ENCODE data around the gene RACK1.

RACK1 gene

GRCh38 chr5:181218795-181219124 lies 24.9 kb downstream of the RACK1 start:
- H3K9me2 ChIP-seq (replicated peaks; ENCODE audit: insufficient read depth, low read length), result no peaks in the 10 kb centered on the region
- H3K27me3 ChIP-seq (ENCODE audit: low read length), result no peaks in the 10 kb centered on the region
- no peaks in the 10 kb centered on the region for H3K79me2 ChIP-seq (ENCODE audit: insufficient read depth, low read length)
- H3K9ac ChIP-seq (ENCODE audit: low read length), result no peak overlapping the region
- no peak overlapping the region for H3K4me2 ChIP-seq (ENCODE audit: low read depth, low read length, poor library complexity, severe bottlenecking)
- no peaks in the 10 kb centered on the region for H4K20me1 ChIP-seq (ENCODE audit: low read depth, low read length)
- no peaks in the 10 kb centered on the region for H3K36me3 ChIP-seq (ENCODE audit: low read length)
- no peak overlapping the region for H2AFZ ChIP-seq (ENCODE audit: low read depth, low read length, severe bottlenecking)
- no peaks in the 10 kb centered on the region for H3K9me3 ChIP-seq (ENCODE audit: insufficient read depth, low read length)
- H3K27ac ChIP-seq (ENCODE audit: low read depth, low read length), result no peak overlapping the region
- H3K4me3 ChIP-seq (ENCODE audit: insufficient read depth, low read length, poor library complexity, severe bottlenecking), result no peak overlapping the region
- peaks cover 43% of the 10 kb centered on the region for H3F3A ChIP-seq (ENCODE audit: insufficient read depth)
- TF ChIP-seq EZH2phosphoT487 (conservative IDR thresholded peaks at IDR 0.05; ENCODE audit: low read length), result no peak
- TF ChIP-seq, protein P1, sequence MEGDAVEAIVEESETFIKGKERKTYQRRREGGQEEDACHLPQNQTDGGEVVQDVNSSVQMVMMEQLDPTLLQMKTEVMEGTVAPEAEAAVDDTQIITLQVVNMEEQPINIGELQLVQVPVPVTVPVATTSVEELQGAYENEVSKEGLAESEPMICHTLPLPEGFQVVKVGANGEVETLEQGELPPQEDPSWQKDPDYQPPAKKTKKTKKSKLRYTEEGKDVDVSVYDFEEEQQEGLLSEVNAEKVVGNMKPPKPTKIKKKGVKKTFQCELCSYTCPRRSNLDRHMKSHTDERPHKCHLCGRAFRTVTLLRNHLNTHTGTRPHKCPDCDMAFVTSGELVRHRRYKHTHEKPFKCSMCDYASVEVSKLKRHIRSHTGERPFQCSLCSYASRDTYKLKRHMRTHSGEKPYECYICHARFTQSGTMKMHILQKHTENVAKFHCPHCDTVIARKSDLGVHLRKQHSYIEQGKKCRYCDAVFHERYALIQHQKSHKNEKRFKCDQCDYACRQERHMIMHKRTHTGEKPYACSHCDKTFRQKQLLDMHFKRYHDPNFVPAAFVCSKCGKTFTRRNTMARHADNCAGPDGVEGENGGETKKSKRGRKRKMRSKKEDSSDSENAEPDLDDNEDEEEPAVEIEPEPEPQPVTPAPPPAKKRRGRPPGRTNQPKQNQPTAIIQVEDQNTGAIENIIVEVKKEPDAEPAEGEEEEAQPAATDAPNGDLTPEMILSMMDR (IDR thresholded peaks at IDR 0.05; ENCODE audit: insufficient read depth, low read length, poor library complexity, severe bottlenecking), result no peak

- peak overlapping the region; percentile 4; the same call in 1 of the 2 replicates for H3K9ac ChIP-seq (ENCODE audit: low read length)
- H3K4me2 ChIP-seq (ENCODE audit: low read depth, low read length, poor library complexity, severe bottlenecking), result peak overlapping the region; percentile 54
- H3K27ac ChIP-seq (ENCODE audit: low read depth, low read length), result peak overlapping the region; percentile 14
- TF ChIP-seq EZH2phosphoT487 (conservative IDR thresholded peaks at IDR 0.05; ENCODE audit: low read length), result no peak
- TF ChIP-seq, protein P1 (IDR thresholded peaks at IDR 0.05; ENCODE audit: insufficient read depth, low read length, poor library complexity, severe bottlenecking), result no peak
- H3K9me2 ChIP-seq (replicated peaks; ENCODE audit: insufficient read depth, low read length), result no peaks in the 10 kb centered on the region
- H3F3A ChIP-seq (ENCODE audit: insufficient read depth), result peaks cover 38% of the 10 kb centered on the region
- H3K4me3 ChIP-seq (ENCODE audit: insufficient read depth, low read length, poor library complexity, severe bottlenecking), result peak overlapping the region; percentile 31
- H3K36me3 ChIP-seq (ENCODE audit: low read length), result no peaks in the 10 kb centered on the region
- no peaks in the 10 kb centered on the region for H4K20me1 ChIP-seq (ENCODE audit: low read depth, low read length)
- no peaks in the 10 kb centered on the region for H3K9me3 ChIP-seq (ENCODE audit: insufficient read depth, low read length)
- H3K27me3 ChIP-seq (ENCODE audit: low read length), result no peaks in the 10 kb centered on the region
- no peak overlapping the region for H2AFZ ChIP-seq (ENCODE audit: low read depth, low read length, severe bottlenecking)
- no peaks in the 10 kb centered on the region for H3K79me2 ChIP-seq (ENCODE audit: insufficient read depth, low read length)
Observed at GRCh38 chr5:181217803-181218062, 26.0 kb downstream of the RACK1 start.

- H3K27me3 ChIP-seq (ENCODE audit: low read length), result no peaks in the 10 kb centered on the region
- no peaks in the 10 kb centered on the region for H3K79me2 ChIP-seq (ENCODE audit: insufficient read depth, low read length)
- H3K4me3 ChIP-seq (ENCODE audit: insufficient read depth, low read length, poor library complexity, severe bottlenecking), result peak overlapping the region; percentile 31
- H3K4me2 ChIP-seq (ENCODE audit: low read depth, low read length, poor library complexity, severe bottlenecking), result peak overlapping the region; percentile 54
- TF ChIP-seq EZH2phosphoT487 (conservative IDR thresholded peaks at IDR 0.05; ENCODE audit: low read length), result no peak
- TF ChIP-seq, protein P1 (IDR thresholded peaks at IDR 0.05; ENCODE audit: insufficient read depth, low read length, poor library complexity, severe bottlenecking), result no peak
- H3K9me2 ChIP-seq (replicated peaks; ENCODE audit: insufficient read depth, low read length), result no peaks in the 10 kb centered on the region
- H3K36me3 ChIP-seq (ENCODE audit: low read length), result no peaks in the 10 kb centered on the region
- H3K27ac ChIP-seq (ENCODE audit: low read depth, low read length), result peak overlapping the region; percentile 14
- peaks cover 34% of the 10 kb centered on the region for H3F3A ChIP-seq (ENCODE audit: insufficient read depth)
- H4K20me1 ChIP-seq (ENCODE audit: low read depth, low read length), result no peaks in the 10 kb centered on the region
- peak overlapping the region; percentile 4; the same call in 1 of the 2 replicates for H3K9ac ChIP-seq (ENCODE audit: low read length)
- no peaks in the 10 kb centered on the region for H3K9me3 ChIP-seq (ENCODE audit: insufficient read depth, low read length)
- H2AFZ ChIP-seq (ENCODE audit: low read depth, low read length, severe bottlenecking), result no peak overlapping the region
Observed at GRCh38 chr5:181217111-181217802, 26.4 kb downstream of the RACK1 start.
